ENCODE measurements around the gene RAB40C. TPM values are rescaled to one million over a fixed set of nuclear protein-coding genes. Genes with fewer than 3 reads are reported as not detected.

RAB40C gene
- total and polyA plus RNA-seq, 2 donors (not counting 1 experiment from before 2014, with no cell fraction given): 12.7 to 26.9 TPM

GRCh38 chr16:634996-635395, 45.1 kb downstream of the RAB40C start:
- H3K4me2 ChIP-seq (replicated peaks; ENCODE audit: low read depth, low read length, poor library complexity, severe bottlenecking): peak overlapping the region; percentile 94
- no peaks in the 10 kb centered on the region for H3K27me3 ChIP-seq (replicated peaks in 1 of 4; ENCODE audit: control extremely low read depth in 1 of 4, control insufficient read depth in 3 of 4, insufficient read depth in 4 of 4, low read length in 3 of 4)
- peaks cover 13% of the 10 kb centered on the region for H4K20me1 ChIP-seq (ENCODE audit: control insufficient read depth, insufficient read depth, low read length, poor library complexity, severe bottlenecking)
- CTCF ChIA-PET: no interaction called here
- Mint-ChIP-seq H3K27ac (peak overlapping the region; percentile 41), H3K27me3 (no peaks in the 10 kb centered on the region), H3K4me1 (peaks cover 21% of the 10 kb centered on the region), H3K9me3 (ENCODE audit: insufficient read depth) (no peaks in the 10 kb centered on the region), H3K4me3 (peak overlapping the region; percentile 75)
- no peak overlapping the region for H3K27ac ChIP-seq (ENCODE audit: low read length in 2 of 2)
- no peak for ATAC-seq (ENCODE audit: low read depth)
- TF ChIP-seq CTCF (IDR thresholded peaks at IDR 0.05): no peak
- TF ChIP-seq EZH2 (IDR thresholded peaks at IDR 0.05; ENCODE audit: borderline replicate concordance, insufficient read depth, low read depth, low read length, poor library complexity, severe bottlenecking): no peak
- POLR2A ChIA-PET: no interaction called here
- H3K36me3 ChIP-seq (replicated peaks in 1 of 2; ENCODE audit: control extremely low read depth in 1 of 2, control insufficient read depth in 1 of 2, extremely low read depth in 1 of 2, insufficient read depth in 2 of 2, low read length in 1 of 2): peaks cover 0 to 3% of the 10 kb centered on the region in 2 experiments
- peaks cover 10 to 34% of the 10 kb centered on the region in 2 donors for H3K4me1 ChIP-seq (ENCODE audit: control insufficient read depth in 2 of 2, insufficient read depth in 2 of 2, low read length in 2 of 2)
- no peaks in the 10 kb centered on the region for H3K9me3 ChIP-seq (ENCODE audit: control extremely low read depth in 1 of 3, control insufficient read depth in 2 of 3, insufficient read depth in 1 of 3, low read length in 2 of 3)
- no peak overlapping the region for H2AFZ ChIP-seq (ENCODE audit: insufficient read depth, low read depth, low read length, poor library complexity, severe bottlenecking)
- peaks cover 10% of the 10 kb centered on the region for H3K79me2 ChIP-seq (ENCODE audit: control insufficient read depth, insufficient read depth, low read length)
- peak; percentile 23 for DNase-seq
- intact Hi-C loops (cut with micrococcal nuclease): no loop called here
- WGBS (ENCODE audit: insufficient coverage): 89% methylated on average over 7 of the region's 7 CpGs
- no peak overlapping the region for H3K4me3 ChIP-seq (ENCODE audit: control extremely low read depth in 1 of 5, extremely low read depth in 1 of 5, insufficient read depth in 1 of 5, low read depth in 2 of 5, low read length in 4 of 5)
- no peak overlapping the region for H3K9ac ChIP-seq (ENCODE audit: low read length)

GRCh38 chr16:635573-636205, 45.8 kb downstream of the RAB40C start:
- 4% methylated on average over 52 of the region's 55 CpGs for WGBS (ENCODE audit: insufficient coverage)
- H3K4me2 ChIP-seq (replicated peaks; ENCODE audit: low read depth, low read length, poor library complexity, severe bottlenecking): peak overlapping the region; percentile 94
- H3K4me1 ChIP-seq (ENCODE audit: control insufficient read depth in 2 of 2, insufficient read depth in 2 of 2, low read length in 2 of 2): peaks cover 10 to 35% of the 10 kb centered on the region in 2 donors
- H3K9ac ChIP-seq (ENCODE audit: low read length): peak overlapping the region; percentile 91
- H3K36me3 ChIP-seq (replicated peaks in 1 of 2; ENCODE audit: control extremely low read depth in 1 of 2, control insufficient read depth in 1 of 2, extremely low read depth in 1 of 2, insufficient read depth in 2 of 2, low read length in 1 of 2): peaks cover 0 to 3% of the 10 kb centered on the region in 2 experiments
- H3K9me3 ChIP-seq (ENCODE audit: control extremely low read depth in 1 of 3, control insufficient read depth in 2 of 3, insufficient read depth in 1 of 3, low read length in 2 of 3): no peaks in the 10 kb centered on the region
- peaks cover 13% of the 10 kb centered on the region for H4K20me1 ChIP-seq (ENCODE audit: control insufficient read depth, insufficient read depth, low read length, poor library complexity, severe bottlenecking)
- H3K27me3 ChIP-seq (replicated peaks in 1 of 4; ENCODE audit: control extremely low read depth in 1 of 4, control insufficient read depth in 3 of 4, insufficient read depth in 4 of 4, low read length in 3 of 4): no peaks in the 10 kb centered on the region
- H3K4me3 ChIP-seq (ENCODE audit: control extremely low read depth in 1 of 5, extremely low read depth in 1 of 5, insufficient read depth in 1 of 5, low read depth in 2 of 5, low read length in 4 of 5): peak overlapping the region; percentile 27 to 95 (median 85)
- no peak for ATAC-seq (ENCODE audit: low read depth)
- intact Hi-C loops (cut with micrococcal nuclease): loop anchor here (1.0 kb wide), 4 partner anchors 14 to 46 kb away; partner anchors contain the start of genes RHOT2 and WDR90
- no peak for DNase-seq
- peak overlapping the region; percentile 98 for H3K4me3 Mint-ChIP-seq
- H3K27ac ChIP-seq (ENCODE audit: low read length in 2 of 2): peak overlapping the region in 1 of 2 donors; percentile 83
- no peak overlapping the region for H3K27ac Mint-ChIP-seq
- H3K27me3 Mint-ChIP-seq: no peaks in the 10 kb centered on the region
- peak overlapping the region; percentile 83 for H2AFZ ChIP-seq (ENCODE audit: insufficient read depth, low read depth, low read length, poor library complexity, severe bottlenecking)
- peaks cover 23% of the 10 kb centered on the region for H3K4me1 Mint-ChIP-seq
- peaks cover 10% of the 10 kb centered on the region for H3K79me2 ChIP-seq (ENCODE audit: control insufficient read depth, insufficient read depth, low read length)
- TF ChIP-seq EZH2 (IDR thresholded peaks at IDR 0.05; ENCODE audit: borderline replicate concordance, insufficient read depth, low read depth, low read length, poor library complexity, severe bottlenecking) (no peak), CTCF (IDR thresholded peaks at IDR 0.05) (no peak)
- CTCF ChIA-PET: interaction anchor here (0.7 to 1.6 kb wide), 8 partner anchors 12 to 57 kb away, joined by 3 to 6 read pairs (median 4); partner anchors contain the start of gene WDR90
- H3K9me3 Mint-ChIP-seq (ENCODE audit: insufficient read depth): no peaks in the 10 kb centered on the region
- POLR2A ChIA-PET: interaction anchor here (0.7 to 1.8 kb wide), 7 partner anchors 12 to 235 kb away, joined by 3 to 6 read pairs (median 3); partner anchors contain the start of genes NHLRC4, PIGQ and RAB40C

All from B cell (primary cell).